Measurements from ENCODE around the gene DHX29.

The DHX29 gene

GRCh38 chr5:55308254-55308836 is 851 bp upstream of the DHX29 start:
- peak; percentile 33 for DNase-seq

- no peak for DNase-seq
Measured at GRCh38 chr5:55306641-55307382, 682 bp downstream of the DHX29 start.

GRCh38 chr5:55305345-55305744 is 2.1 kb downstream of the DHX29 start:
- DNase-seq, result no peak

- no peak for DNase-seq
Measured at GRCh38 chr5:55304584-55304983, 2.9 kb downstream of the DHX29 start.

GRCh38 chr5:55303238-55303690 is 4.2 kb downstream of the DHX29 start:
- no peak for DNase-seq

- no peak for DNase-seq
Measured at GRCh38 chr5:55300890-55301289, 6.6 kb downstream of the DHX29 start.

- no peak for DNase-seq
Measured at GRCh38 chr5:55294935-55295334, 12.6 kb downstream of the DHX29 start.

- DNase-seq, result no peak
Measured at GRCh38 chr5:55290991-55291390, 16.5 kb downstream of the DHX29 start.

- no peak for DNase-seq
Measured at GRCh38 chr5:55289808-55290207, 17.7 kb downstream of the DHX29 start.

GRCh38 chr5:55286411-55286933 is 21.0 kb downstream of the DHX29 start:
- DNase-seq, result no peak

GRCh38 chr5:55278778-55279177 is 28.7 kb downstream of the DHX29 start:
- DNase-seq, result no peak

GRCh38 chr5:55276771-55277170 is 30.7 kb downstream of the DHX29 start:
- no peak for DNase-seq

- DNase-seq, result no peak
Measured at GRCh38 chr5:55258339-55258738, 49.2 kb downstream of the DHX29 start.

- no peak for DNase-seq
Measured at GRCh38 chr5:55254802-55255201, 52.7 kb downstream of the DHX29 start.

- no peak for DNase-seq
Measured at GRCh38 chr5:55250064-55250463, 57.4 kb downstream of the DHX29 start.

GRCh38 chr5:55241746-55242145 is 65.7 kb downstream of the DHX29 start:
- no peak for DNase-seq

GRCh38 chr5:55236800-55237199 is 70.7 kb downstream of the DHX29 start:
- DNase-seq, result no peak

- DNase-seq, result peak; percentile 24
Measured at GRCh38 chr5:55234121-55234700, 73.3 kb downstream of the DHX29 start.

GRCh38 chr5:55232985-55233928 is 74.2 kb downstream of the DHX29 start, which contains the start of gene CCNO:
CCNO (minus strand) TSS chr5:55233608; CDS start chr5:55233523, 85 bp downstream.
- peak; percentile 66 for DNase-seq

- DNase-seq, result peak; percentile 19
Measured at GRCh38 chr5:55232271-55232984, 75.1 kb downstream of the DHX29 start.

- DNase-seq, result no peak
Measured at GRCh38 chr5:55231919-55232270, 75.6 kb downstream of the DHX29 start.
